Measurements from ENCODE around the gene RIPOR3. TPM values are rescaled to one million over a fixed set of nuclear protein-coding genes. Genes with fewer than 3 reads are reported as not detected.

The RIPOR3 gene
- total RNA-seq, 4 donors from 2014 or later: 6.1 to 25.7 (median 15.3) TPM

DNA sequence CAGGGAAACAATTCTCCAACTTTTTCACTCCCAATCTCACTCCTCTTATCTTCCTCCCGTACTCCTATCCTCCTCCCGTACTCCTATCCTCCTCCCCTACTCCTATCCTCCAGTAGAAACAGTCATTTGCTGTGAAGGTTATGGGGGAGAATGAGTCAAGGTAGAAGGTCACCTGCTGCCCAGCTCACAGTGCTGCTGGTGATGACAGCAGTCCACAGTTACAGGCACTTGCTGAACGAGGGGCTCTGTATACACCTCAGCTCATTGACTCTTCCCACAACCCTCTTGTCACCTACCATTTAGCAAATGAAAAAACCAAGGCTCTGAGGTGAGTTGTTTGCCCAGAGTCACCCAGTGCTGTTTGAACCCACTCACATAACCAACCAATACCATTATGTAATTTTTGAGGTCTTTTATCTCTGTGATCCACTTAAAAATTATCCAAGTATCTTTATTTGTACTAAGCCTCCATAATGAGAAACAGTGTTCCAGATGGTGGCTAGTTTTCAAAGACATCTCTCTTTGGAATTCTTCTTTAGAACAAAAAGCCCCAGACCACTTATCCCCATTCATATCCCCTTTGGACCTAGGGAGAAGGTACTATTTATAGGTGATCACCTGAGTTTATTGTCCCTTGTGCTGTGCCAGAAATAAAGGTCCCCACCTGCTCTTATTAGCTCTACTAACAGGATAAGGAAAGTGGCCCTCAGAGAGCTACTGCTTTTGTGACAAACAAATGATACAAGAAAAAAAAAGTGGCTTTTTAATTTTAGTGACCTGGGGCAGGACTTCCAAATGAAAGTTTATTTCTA, 128.0 kb downstream of the RIPOR3 start:
- Histone ChIP-seq H3K36me3 (peaks cover 0 to 51% (median 28%) of the 10 kb centered on the region in 4 donors), H3K27me3 (no peaks in the 10 kb centered on the region), H3K4me3 (no peak overlapping the region), H3K4me1 (peaks cover 25 to 67% (median 59%) of the 10 kb centered on the region in 4 donors), H3K27ac (replicated peaks in 1 of 4) (no peak overlapping the region), H3K9me3 (no peaks in the 10 kb centered on the region)
- TF ChIP-seq POLR2A (IDR thresholded peaks at IDR 0.05; ENCODE audit: low read depth): no peak
- no peak for TF ChIP-seq POLR2AphosphoS5 (IDR thresholded peaks at IDR 0.05)
- TF ChIP-seq EP300 (IDR thresholded peaks at IDR 0.05): no peak
- TF ChIP-seq, protein P1, sequence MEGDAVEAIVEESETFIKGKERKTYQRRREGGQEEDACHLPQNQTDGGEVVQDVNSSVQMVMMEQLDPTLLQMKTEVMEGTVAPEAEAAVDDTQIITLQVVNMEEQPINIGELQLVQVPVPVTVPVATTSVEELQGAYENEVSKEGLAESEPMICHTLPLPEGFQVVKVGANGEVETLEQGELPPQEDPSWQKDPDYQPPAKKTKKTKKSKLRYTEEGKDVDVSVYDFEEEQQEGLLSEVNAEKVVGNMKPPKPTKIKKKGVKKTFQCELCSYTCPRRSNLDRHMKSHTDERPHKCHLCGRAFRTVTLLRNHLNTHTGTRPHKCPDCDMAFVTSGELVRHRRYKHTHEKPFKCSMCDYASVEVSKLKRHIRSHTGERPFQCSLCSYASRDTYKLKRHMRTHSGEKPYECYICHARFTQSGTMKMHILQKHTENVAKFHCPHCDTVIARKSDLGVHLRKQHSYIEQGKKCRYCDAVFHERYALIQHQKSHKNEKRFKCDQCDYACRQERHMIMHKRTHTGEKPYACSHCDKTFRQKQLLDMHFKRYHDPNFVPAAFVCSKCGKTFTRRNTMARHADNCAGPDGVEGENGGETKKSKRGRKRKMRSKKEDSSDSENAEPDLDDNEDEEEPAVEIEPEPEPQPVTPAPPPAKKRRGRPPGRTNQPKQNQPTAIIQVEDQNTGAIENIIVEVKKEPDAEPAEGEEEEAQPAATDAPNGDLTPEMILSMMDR (IDR thresholded peaks at IDR 0.05): no peak
- intact Hi-C loops (cut with DNase I): no loop called here
- 96% methylated on average over 3 of the region's 3 CpGs for WGBS
- DNase-seq (ENCODE audit: extremely low spot score): no peak

DNA sequence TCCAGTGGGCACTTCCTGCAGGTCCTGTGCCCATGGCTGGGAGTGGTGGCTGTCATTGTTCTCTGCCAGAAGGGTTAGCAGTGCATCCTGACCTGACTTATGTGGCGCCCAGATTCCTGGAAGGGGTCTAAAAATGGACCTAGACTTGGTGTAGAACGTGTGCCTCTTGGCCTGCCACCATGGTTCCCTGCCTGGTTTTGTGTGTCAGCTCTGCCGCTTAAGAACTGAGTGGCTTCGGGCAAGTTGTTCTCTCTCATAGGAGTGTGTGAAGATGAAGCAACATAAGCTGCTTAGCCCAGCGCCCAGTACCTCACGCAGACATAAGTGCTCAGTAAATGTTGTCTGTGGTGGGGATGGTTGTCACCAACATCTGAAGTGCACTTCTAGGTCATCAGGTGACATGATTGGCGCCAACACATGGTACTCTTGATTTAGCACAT, 129.1 kb downstream of the RIPOR3 start:
- Histone ChIP-seq H3K9me3 (no peaks in the 10 kb centered on the region), H3K27me3 (no peaks in the 10 kb centered on the region), H3K4me3 (no peak overlapping the region), H3K4me1 (peaks cover 25 to 70% (median 56%) of the 10 kb centered on the region in 4 donors), H3K36me3 (peaks cover 0 to 41% (median 19%) of the 10 kb centered on the region in 4 donors), H3K27ac (replicated peaks in 1 of 4) (peak overlapping the region; percentile 75 to 80 (median 77))
- intact Hi-C loops (cut with DNase I): no loop called here
- TF ChIP-seq POLR2A (IDR thresholded peaks at IDR 0.05; ENCODE audit: low read depth): no peak
- TF ChIP-seq POLR2AphosphoS5 (IDR thresholded peaks at IDR 0.05): no peak
- no peak for TF ChIP-seq EP300 (IDR thresholded peaks at IDR 0.05)
- TF ChIP-seq, protein P1 (IDR thresholded peaks at IDR 0.05): no peak
- DNase-seq (ENCODE audit: extremely low spot score): no peak
- WGBS: 90% methylated on average over 5 of the region's 7 CpGs

- intact Hi-C loops (cut with DNase I): no loop called here
- TF ChIP-seq EP300 (IDR thresholded peaks at IDR 0.05) (no peak), POLR2AphosphoS5 (IDR thresholded peaks at IDR 0.05) (peak; percentile 21 to 54)
- Histone ChIP-seq H3K36me3 (peaks cover 0 to 34% (median 16%) of the 10 kb centered on the region in 4 donors), H3K4me1 (peaks cover 25 to 68% (median 56%) of the 10 kb centered on the region in 4 donors), H3K27me3 (no peaks in the 10 kb centered on the region), H3K27ac (replicated peaks in 1 of 4) (peak overlapping the region; percentile 75 to 80 (median 77)), H3K9me3 (no peaks in the 10 kb centered on the region), H3K4me3 (no peak overlapping the region)
- 66% methylated on average over 17 of the region's 17 CpGs for WGBS
- no peak for DNase-seq (ENCODE audit: extremely low spot score)
Measured at GRCh38 chr20:50561379-50562078, 129.8 kb downstream of the RIPOR3 start.

DNA sequence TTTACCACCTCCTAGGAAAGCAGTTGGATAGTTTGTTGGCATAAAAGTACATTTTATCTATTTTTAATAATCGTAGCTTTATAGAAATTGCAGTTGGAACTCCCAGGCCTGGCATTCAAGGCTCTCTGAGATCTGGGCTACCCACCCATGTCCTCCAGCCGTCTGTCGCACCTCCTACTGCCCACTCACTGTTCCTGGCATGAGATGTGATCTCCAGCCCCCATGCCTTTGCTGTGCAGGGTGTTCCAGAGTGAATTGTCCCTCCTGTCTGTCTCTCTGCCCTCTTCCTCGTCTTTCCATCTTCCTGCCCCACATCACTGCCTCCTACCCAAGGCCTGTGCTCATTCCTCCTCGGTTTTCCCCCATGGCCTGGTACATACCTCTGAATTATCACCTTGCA, 130.5 kb downstream of the RIPOR3 start:
- Histone ChIP-seq H3K9me3 (no peaks in the 10 kb centered on the region), H3K4me1 (peaks cover 25 to 61% (median 52%) of the 10 kb centered on the region in 4 donors), H3K4me3 (no peak overlapping the region), H3K27me3 (no peaks in the 10 kb centered on the region), H3K36me3 (peaks cover 0 to 34% (median 13%) of the 10 kb centered on the region in 4 donors), H3K27ac (replicated peaks in 1 of 4) (peak overlapping the region; percentile 75 to 80 (median 77))
- WGBS: 76% methylated on average over 5 of the region's 5 CpGs
- intact Hi-C loops (cut with DNase I): no loop called here
- TF ChIP-seq, protein P1 (IDR thresholded peaks at IDR 0.05): no peak
- TF ChIP-seq POLR2A (IDR thresholded peaks at IDR 0.05; ENCODE audit: low read depth) (no peak), EP300 (IDR thresholded peaks at IDR 0.05) (no peak), POLR2AphosphoS5 (IDR thresholded peaks at IDR 0.05) (no peak)
- DNase-seq (ENCODE audit: extremely low spot score): no peak
